NCI-H2227 treated with DMSO at 0.1 percent for 48 hours (cell line): ENCODE results near the gene FANK1.
"Not testable (repeated sequence)": the region's sequence is repeated elsewhere in the genome, so short reads cannot be mapped to it uniquely, and the experiment has no call there.

Experiments
- DNase-seq: peaks from one replicate; lab custom pipeline; 2025; lab: John Stamatoyannopoulos, UW

FANK1 gene

DNA sequence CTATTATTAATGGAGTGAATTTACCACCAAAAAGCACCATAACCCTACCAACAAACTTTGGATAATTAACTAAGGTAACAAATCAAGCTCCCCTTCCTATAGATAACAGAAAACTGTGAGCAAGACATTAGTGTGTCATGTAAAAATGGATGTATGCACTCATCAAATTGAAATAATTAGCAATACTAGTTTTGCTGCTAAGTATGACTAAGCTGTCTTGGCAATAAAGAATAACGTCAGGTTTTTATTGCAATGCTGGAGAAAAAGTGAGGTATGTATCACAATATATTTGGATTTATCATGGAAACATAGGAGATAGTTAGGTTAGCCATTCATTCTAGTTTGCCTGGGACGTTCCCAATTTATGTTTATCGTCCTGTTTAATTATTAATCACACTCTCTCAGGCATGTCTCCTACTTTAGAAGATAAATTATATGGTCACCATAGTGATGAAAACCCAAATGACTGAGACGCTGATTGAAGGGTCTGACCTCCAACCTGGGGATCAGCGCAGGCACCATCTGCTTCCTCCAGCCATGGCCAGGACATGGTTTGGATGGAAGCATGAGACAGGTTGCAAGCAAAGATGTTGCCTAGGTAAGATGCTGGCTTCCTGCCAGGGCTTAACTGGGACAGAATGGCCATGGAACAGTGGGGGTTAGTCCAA, 125.6 kb downstream of the FANK1 start:
- no peak for DNase-seq

DNA sequence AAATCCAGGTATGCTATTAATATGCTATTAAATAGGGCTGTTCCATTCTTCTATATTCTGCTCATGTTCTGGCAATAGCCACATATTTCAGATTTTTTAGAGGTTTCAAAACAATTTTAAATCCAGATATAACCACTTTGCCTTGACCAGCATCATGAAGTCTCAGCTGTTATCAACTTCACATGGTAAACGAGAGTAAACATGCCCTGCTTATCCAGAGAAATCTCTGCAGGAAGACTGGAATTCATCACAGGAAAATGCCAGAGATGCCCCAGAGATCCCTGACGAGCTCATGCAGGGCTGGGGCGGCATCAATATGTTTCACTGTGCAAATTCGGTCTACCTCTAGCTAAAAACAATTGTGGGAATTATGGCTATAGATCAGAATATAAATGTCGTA, 126.5 kb downstream of the FANK1 start:
- DNase-seq: no peak

DNA sequence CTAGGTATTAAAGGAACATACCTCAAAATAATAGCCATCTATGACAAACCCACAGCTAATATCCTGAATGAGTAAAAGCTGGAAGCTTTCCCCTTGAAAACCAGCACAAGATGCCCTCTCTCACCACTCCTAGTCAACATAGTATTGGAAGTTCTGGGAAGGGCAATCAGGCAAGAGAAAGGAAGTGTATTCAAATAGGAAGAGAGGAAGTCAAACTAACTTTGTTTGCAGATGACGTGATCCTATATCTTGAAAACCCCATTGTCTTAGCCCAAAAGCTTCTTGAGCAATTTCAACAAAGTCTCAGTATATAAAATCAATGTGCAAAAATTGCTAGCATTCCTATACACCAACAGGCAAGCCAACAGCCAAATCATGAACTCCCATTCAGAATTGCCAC, 131.3 kb downstream of the FANK1 start:
- no peak for DNase-seq

DNA sequence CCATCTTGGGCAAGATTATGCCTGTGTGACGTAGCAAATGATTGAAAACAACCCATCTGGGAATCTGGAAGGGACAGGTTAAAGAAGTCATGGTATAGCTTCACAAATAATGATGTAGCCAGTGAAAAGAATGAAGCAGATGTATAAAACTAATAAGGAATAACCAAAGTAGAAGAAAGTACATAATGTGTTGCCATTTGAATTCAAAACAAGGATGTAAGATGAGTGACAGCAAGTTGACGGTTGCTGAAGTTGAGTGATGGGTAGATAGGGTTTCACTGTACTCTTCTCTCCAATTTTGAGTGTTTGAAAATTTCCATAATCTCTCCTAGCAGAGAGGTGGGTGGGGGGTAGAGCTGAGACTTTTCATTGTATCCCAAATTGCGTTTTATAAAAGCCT, 133.6 kb downstream of the FANK1 start:
- DNase-seq: no peak

DNA sequence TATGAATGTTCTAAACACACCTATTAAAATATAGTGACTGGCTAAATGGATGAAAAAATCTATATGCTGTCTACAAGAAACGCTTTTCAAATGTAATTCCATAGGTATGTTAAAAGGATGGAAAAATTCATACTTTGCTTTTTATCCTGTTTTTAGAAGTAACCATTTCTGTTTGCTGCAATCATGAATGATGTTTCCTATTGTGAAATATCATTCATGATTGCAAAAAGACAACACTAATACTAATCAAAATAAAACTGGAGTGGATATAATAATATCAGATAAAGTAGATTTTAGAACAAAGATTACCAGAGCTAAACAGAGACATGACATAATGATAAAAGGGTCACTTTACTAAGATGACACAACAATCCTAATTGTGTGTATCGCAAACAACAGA, 138.2 kb downstream of the FANK1 start:
- no peak for DNase-seq

DNA sequence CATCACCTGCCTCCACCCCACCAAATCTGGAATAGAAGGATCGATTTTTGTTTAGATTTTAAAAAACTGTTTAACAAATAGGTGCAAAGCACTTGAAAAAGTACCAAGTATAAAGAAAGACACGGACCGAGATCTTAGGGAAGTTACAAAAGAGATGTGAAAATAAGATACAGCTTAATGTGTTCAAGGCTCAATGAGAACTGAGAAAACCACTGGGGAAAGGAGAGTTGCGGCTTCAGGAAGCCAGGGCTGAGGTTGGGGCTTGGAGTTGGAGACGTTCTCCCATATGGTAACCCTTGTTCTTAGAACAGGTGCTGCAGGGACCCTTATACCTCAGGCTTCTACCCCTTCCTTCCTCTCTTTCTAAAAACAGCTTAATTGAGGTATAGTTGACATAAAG, 140.2 kb downstream of the FANK1 start:
- DNase-seq: no peak

DNA sequence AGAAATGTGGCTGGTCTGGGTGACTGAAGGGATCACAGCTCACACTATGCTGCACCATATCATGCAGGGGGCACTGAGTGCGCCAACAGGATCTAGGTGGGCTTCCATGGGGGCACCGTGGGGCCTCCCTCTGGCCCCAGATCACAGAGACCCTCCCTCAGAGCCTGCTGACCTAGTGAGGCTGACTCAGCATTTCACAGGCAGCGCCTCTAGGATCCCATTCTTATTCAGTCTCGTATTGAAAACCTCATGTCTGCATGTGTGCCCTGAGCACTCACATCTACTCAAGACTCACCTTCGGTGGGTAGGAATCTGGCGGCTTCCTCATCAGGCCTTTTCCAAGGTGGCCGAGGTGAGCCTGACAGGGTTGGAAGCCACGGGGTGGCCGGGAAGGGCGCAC, 141.6 kb downstream of the FANK1 start:
- DNase-seq: no peak

DNA sequence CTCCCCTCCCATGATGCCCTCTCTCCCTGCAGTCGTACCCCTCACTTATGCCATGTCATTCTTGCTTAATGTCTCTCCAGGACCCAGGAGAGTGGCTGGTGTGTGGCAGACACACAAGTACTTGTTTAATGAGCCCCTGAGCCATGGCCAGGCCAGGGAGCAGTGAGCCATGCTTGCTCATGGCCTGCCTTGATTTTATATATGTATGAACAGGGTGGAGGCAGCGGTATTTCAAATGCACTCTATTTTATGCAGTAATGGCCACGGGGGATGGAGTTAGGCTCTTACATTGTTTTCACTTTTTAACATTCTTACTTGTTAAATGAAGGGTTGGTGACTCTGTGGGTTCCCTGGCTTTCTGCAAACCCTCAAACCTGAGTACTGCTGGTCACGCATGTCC, 144.8 kb downstream of the FANK1 start:
- DNase-seq: no peak

DNA sequence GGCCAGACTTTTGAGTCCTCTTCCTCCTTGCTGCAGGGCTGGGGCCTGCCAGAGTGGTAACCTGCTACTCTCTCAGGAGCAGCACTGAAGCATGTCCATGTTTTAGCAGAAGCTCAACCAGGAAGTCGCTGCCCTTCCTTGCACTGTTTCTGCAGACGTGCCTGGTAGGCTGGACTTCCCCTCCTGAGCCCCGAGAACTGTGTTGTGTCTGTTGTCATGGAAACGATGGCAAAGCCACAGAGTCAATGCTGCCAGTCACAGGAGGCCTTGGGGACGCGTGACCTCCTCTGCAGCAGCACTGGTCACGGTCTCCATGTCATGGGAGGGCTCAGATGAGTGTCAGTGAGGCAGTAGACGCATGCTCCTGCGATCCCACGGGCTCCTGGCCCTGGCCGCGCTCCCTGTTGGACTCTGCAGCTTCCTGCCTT, 145.5 kb downstream of the FANK1 start:
- no peak for DNase-seq

DNA sequence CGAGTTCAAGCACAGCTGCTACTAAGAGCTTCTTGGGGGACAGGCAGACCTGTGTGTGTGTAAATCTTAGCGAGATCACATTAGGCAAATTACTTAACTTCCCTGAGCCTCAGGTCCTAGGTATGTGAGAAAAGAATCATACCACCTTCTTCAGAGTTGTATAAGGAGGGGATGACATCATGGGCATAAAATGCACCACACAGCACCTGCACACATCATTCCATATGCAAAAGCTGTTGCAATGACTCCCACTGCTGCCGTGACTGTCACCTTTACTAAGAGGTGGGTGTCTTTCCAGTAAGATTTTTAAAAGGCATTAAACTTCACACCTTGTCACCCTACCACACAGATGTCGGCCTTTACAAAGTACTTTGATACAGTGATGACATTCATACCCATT, 146.0 kb downstream of the FANK1 start:
- no peak for DNase-seq

DNA sequence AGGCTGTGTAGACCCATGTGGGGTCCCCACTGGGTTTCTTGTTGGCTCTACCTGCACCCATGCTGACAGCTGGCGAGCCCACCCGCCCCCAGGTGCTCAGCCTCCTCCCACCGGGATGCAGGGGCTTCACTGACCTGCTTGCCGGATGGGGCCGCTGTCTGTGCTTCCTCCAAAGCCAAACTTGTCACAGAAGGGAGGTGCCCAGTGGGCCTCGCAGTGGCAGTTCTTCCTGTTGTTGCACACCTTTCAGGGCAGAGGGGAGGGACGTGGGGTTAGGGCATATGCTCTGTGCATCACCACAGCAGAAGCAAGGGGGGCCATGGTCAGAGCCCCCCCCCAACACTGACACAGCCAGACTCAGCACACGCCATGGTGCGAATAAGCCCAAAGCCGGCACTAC, 146.5 kb downstream of the FANK1 start:
- no peak for DNase-seq

DNA sequence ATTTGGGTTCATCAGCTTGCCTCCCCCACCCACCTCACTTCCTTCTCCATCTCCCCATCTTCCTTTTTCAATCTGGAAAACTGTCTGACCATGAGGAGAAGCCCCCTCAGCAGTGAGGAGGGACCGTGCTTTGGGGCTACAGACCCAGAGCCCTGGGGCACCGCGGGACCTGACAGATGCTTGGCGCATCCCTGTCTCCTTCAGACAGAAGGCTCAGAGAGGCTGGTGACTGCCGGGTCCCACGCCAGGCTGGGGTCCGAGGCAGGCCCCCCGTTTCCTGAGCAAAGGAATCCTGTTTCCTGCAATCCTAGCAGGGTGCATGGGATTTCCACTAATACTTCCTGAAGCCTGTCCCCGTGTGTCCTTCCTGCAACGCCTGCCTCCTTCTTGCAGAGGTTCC, 147.0 kb downstream of the FANK1 start:
- no peak for DNase-seq

DNA sequence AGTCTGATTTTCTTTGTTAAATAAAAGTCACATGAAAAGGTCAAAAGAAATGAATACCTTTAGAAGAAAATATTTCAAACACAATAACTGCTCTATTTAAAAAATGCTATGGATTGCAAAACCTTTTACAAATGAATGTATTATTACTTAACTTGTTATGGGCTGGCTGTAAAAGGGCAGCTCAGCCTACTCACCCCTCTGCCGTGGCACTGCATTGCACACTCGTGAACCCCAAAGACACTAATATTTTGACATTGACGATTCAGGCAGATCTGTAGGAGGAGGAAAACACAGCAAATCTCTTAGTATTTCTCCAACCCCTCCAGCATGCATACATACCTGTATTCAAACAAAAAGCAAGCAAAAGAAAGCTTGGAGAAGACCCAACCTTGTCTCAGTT, 149.5 kb downstream of the FANK1 start:
- DNase-seq: no peak

DNA sequence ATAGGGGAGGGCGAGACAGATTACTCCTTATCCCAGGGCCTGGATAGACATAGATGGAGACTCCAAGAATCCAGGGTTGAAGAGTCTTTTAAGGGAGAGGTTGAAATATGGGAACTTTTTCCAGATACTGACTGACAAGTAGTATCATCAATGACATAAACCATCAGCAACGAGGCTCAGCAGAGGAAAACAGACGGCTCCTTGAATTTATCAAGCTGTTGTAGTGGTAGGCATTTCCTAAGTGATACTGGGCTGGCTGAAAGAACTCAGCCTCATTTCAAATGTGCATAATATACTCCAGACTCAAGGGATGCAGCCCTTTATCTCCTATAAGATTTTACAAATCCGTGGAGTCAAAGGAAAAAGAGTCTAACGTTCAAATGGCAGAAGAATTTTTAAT, 150.5 kb downstream of the FANK1 start:
- DNase-seq: no peak

DNA sequence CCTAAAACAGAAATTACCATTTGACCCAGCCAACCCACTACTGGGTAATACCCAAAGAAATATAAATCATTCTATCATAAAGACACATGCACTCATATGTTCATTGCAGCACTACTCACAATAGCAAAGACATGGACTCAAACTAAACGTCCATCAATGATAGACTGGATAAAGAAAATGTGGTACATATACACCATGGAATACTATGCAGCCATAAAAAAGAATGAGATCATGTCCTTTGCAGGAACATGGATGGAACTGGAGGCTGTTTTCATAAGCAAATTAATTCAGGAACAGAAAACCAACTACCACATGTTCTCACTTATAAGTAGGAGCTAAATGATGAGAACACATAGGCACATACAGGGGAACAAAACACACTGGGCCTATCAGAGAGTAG, 151.4 kb downstream of the FANK1 start:
- DNase-seq: not testable (repeated sequence)

DNA sequence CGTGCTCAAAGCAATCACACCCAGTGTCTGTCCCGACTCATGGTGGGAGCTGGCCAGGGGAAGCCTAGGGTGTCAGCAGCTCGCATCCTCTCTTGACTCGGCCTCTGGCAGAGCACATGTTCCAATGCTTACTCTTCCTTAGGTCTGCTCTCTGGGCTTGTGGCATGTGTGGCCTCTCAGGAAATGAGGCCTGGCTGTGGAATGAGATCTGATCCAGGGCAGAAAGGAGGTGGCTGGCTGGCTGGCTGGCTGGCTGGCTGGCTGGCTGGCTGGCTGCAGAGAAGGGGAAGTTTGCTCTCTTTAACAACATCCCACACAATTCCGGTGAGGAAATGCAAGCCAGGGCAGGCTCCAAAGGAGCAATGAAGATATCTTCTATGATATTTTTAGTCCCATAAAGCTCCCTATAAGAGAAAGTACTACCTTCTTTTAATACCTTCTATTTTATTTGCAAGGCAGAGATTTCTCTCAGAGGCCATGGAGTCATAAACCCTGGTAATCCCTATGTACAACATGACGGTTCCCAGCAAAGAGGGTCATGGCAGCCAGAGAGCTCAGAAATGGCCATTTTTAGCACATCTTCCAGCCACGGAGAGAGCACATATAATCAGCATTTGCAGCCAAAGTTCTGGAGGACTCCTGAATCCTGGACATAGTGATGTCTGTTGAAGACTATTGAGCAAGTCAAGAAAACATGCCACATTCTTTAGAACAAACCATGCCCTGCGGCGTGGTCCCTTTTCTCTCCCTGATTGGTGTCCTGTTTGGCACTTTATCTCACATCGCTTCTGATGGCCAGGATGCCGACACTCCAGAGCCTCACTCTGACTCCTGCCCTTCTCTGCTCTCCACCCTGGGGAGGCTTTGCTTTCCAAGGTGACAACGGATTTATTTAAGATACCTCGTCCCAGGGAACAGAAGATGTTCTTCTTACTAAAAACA, 153.7 kb downstream of the FANK1 start:
- DNase-seq: no peak

DNA sequence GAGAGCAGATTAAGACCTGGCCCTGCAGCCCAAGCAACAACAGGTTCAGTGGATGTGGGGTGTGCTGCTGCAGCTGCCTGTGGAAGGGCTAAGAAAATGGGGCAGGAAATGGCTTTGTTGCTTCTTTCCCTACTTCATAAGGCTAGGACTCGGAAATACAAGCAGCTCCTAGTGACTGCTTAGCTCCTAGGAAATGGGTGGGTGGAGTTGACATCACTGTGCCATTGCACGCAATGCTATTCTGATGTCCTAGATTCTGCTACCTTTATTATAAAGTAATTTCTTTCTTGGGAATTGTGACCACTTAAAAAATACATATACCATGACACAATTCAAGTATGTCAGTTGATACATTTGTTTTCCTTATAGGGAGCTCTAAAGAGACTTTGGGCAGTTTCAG, 155.8 kb downstream of the FANK1 start:
- no peak for DNase-seq

DNA sequence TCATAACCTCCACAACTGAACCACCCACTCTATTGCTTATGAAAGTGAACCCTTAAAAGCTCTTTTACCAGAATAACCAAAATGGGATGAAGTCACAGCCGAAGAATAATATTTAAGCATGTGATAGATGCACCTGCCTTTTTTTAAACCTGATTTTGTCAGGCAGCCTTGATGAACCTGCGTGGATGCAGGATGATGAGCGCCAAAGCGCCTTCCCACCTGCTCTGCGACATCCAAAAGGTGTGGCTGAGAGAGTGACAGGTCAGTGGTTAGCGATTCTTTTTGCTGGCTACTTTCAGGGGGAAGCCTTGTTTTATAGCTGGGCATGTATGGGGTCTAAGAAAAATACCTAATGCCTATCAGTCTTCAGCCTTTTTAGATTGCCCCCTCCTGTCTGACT, 157.8 kb downstream of the FANK1 start:
- no peak for DNase-seq

DNA sequence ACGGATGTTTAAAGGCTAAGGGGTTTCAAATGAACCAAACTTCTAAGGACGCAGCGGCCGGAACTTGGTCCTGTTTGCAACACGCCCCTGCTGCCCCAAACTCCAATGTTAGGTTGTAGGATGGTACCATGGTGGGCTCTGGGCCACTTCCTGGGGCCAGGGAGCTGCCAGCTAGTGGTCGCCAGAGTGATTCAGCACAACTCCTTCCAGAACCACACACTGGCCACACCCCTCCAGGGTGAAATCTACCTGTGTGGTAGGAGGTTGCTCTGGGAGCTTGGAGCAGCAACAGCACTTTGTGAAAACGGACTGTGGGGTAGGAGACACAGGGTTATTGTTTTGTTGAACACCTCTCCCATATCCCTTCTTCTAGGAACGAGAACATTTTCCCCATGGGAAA, 161.1 kb downstream of the FANK1 start:
- DNase-seq: no peak

DNA sequence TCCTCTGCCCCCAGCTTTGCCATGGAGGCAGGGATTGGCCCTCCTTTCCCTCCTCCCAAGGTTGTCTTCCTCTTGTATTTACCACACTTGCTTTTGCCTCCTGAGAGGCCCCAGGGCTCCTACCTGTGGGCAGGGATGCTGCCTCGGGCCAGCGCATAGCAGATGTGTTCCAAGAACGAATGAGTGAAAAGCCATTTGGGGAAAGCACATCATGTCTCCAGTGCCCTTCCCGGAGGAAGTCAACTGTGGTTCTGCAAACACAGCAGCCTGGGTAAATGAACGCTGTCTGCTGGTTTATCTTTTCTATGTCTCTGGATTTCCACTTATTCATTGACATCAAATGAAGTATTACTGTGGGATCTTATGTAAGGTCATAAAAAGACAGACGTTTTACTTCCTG, 161.7 kb downstream of the FANK1 start:
- DNase-seq: no peak

DNA sequence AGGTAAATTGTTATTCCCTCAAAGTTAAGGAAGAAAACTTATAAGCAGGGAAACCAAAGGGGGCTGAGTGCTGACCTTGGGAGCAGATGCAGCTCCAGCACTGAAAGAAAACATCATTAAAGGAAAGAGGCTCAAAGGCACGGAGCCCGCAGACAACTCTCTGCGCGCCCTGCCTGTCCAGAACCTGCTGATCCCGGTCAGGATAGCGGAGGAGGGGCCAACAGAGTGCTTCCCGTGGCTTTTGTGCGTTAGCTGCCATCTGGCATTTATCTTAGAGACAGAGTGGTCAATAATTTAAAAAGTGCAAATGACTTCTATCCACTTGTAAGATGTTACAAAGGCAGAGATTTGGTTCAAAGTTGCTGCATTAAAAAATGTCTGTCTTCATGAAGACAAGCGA, 162.1 kb downstream of the FANK1 start:
- DNase-seq: no peak
